Measurements from ENCODE around the gene PGAM2.

PGAM2 gene

GRCh38 chr7:44087911-44088838 lies 22.8 kb upstream of the PGAM2 start:
- H3K4me1 ChIP-seq (ENCODE audit: insufficient read depth, low read length): peaks cover 3% of the 10 kb centered on the region
- no peaks in the 10 kb centered on the region for H3K9me3 ChIP-seq (ENCODE audit: low read length)
- no peaks in the 10 kb centered on the region for H3K27me3 ChIP-seq (ENCODE audit: control insufficient read depth in 1 of 2, insufficient read depth in 2 of 2, low read length in 2 of 2)
- H3K4me3 ChIP-seq (ENCODE audit: low read depth in 1 of 2, low read length in 2 of 2): no peak overlapping the region
- no peaks in the 10 kb centered on the region for H3K36me3 ChIP-seq (ENCODE audit: insufficient read depth, low read length)
- no peak overlapping the region for H3K27ac ChIP-seq (ENCODE audit: low read depth, low read length)
- no peak overlapping the region for H3K9ac ChIP-seq (ENCODE audit: low read length)

GRCh38 chr7:44086627-44087026 lies 21.3 kb upstream of the PGAM2 start:
- Histone ChIP-seq H3K4me3 (ENCODE audit: low read depth in 1 of 2, low read length in 2 of 2) (no peak overlapping the region), H3K27ac (ENCODE audit: low read depth, low read length) (no peak overlapping the region), H3K4me1 (ENCODE audit: insufficient read depth, low read length) (peaks cover 7% of the 10 kb centered on the region), H3K9me3 (ENCODE audit: low read length) (no peaks in the 10 kb centered on the region), H3K36me3 (ENCODE audit: insufficient read depth, low read length) (no peaks in the 10 kb centered on the region), H3K27me3 (ENCODE audit: control insufficient read depth in 1 of 2, insufficient read depth in 2 of 2, low read length in 2 of 2) (no peaks in the 10 kb centered on the region), H3K9ac (ENCODE audit: low read length) (no peak overlapping the region)

- H3K36me3 ChIP-seq (ENCODE audit: insufficient read depth, low read length): peaks cover 4% of the 10 kb centered on the region
- H3K9ac ChIP-seq (ENCODE audit: low read length): no peak overlapping the region
- H3K4me1 ChIP-seq (ENCODE audit: insufficient read depth, low read length): peaks cover 16% of the 10 kb centered on the region
- H3K27me3 ChIP-seq (ENCODE audit: control insufficient read depth in 1 of 2, insufficient read depth in 2 of 2, low read length in 2 of 2): no peaks in the 10 kb centered on the region
- no peaks in the 10 kb centered on the region for H3K9me3 ChIP-seq (ENCODE audit: low read length)
- H3K27ac ChIP-seq (ENCODE audit: low read depth, low read length): no peak overlapping the region
- no peak overlapping the region for H3K4me3 ChIP-seq (ENCODE audit: low read depth in 1 of 2, low read length in 2 of 2)
Observed at GRCh38 chr7:44085546-44085945, 20.2 kb upstream of the PGAM2 start.

GRCh38 chr7:44084701-44085100 lies 19.3 kb upstream of the PGAM2 start:
- Histone ChIP-seq H3K27ac (ENCODE audit: low read depth, low read length) (no peak overlapping the region), H3K9me3 (ENCODE audit: low read length) (no peaks in the 10 kb centered on the region), H3K4me1 (ENCODE audit: insufficient read depth, low read length) (peaks cover 16% of the 10 kb centered on the region), H3K4me3 (ENCODE audit: low read depth in 1 of 2, low read length in 2 of 2) (no peak overlapping the region), H3K9ac (ENCODE audit: low read length) (no peak overlapping the region), H3K36me3 (ENCODE audit: insufficient read depth, low read length) (peaks cover 12% of the 10 kb centered on the region), H3K27me3 (ENCODE audit: control insufficient read depth in 1 of 2, insufficient read depth in 2 of 2, low read length in 2 of 2) (no peaks in the 10 kb centered on the region)

- H3K9me3 ChIP-seq (ENCODE audit: low read length): no peaks in the 10 kb centered on the region
- H3K36me3 ChIP-seq (ENCODE audit: insufficient read depth, low read length): peaks cover 20% of the 10 kb centered on the region
- no peak overlapping the region for H3K4me3 ChIP-seq (ENCODE audit: low read depth in 1 of 2, low read length in 2 of 2)
- H3K27ac ChIP-seq (ENCODE audit: low read depth, low read length): no peak overlapping the region
- no peak overlapping the region for H3K9ac ChIP-seq (ENCODE audit: low read length)
- no peaks in the 10 kb centered on the region for H3K27me3 ChIP-seq (ENCODE audit: control insufficient read depth in 1 of 2, insufficient read depth in 2 of 2, low read length in 2 of 2)
- H3K4me1 ChIP-seq (ENCODE audit: insufficient read depth, low read length): peaks cover 16% of the 10 kb centered on the region
Observed at GRCh38 chr7:44083796-44084195, 18.4 kb upstream of the PGAM2 start.

GRCh38 chr7:44082541-44083207 lies 17.3 kb upstream of the PGAM2 start:
- Histone ChIP-seq H3K4me1 (ENCODE audit: insufficient read depth, low read length) (peaks cover 16% of the 10 kb centered on the region), H3K9me3 (ENCODE audit: low read length) (no peaks in the 10 kb centered on the region), H3K36me3 (ENCODE audit: insufficient read depth, low read length) (peaks cover 31% of the 10 kb centered on the region), H3K27ac (ENCODE audit: low read depth, low read length) (peak overlapping the region; percentile 35), H3K9ac (ENCODE audit: low read length) (no peak overlapping the region), H3K27me3 (ENCODE audit: control insufficient read depth in 1 of 2, insufficient read depth in 2 of 2, low read length in 2 of 2) (no peaks in the 10 kb centered on the region), H3K4me3 (ENCODE audit: low read depth in 1 of 2, low read length in 2 of 2) (peak overlapping the region; percentile 35 to 39)

- Histone ChIP-seq H3K27me3 (ENCODE audit: control insufficient read depth in 1 of 2, insufficient read depth in 2 of 2, low read length in 2 of 2) (no peaks in the 10 kb centered on the region), H3K27ac (ENCODE audit: low read depth, low read length) (no peak overlapping the region)
Observed at GRCh38 chr7:44081266-44081748, 15.9 kb upstream of the PGAM2 start.

GRCh38 chr7:44080686-44081265 lies 15.4 kb upstream of the PGAM2 start:
- no peaks in the 10 kb centered on the region for H3K9me3 ChIP-seq (ENCODE audit: low read length)
- peaks cover 44% of the 10 kb centered on the region for H3K36me3 ChIP-seq (ENCODE audit: insufficient read depth, low read length)
- peaks cover 16% of the 10 kb centered on the region for H3K4me1 ChIP-seq (ENCODE audit: insufficient read depth, low read length)
- no peak overlapping the region for H3K27ac ChIP-seq (ENCODE audit: low read depth, low read length)
- no peaks in the 10 kb centered on the region for H3K27me3 ChIP-seq (ENCODE audit: control insufficient read depth in 1 of 2, insufficient read depth in 2 of 2, low read length in 2 of 2)
- H3K9ac ChIP-seq (ENCODE audit: low read length): no peak overlapping the region
- peak overlapping the region in 1 of 2 donors; percentile 73 for H3K4me3 ChIP-seq (ENCODE audit: low read depth in 1 of 2, low read length in 2 of 2)

More at GRCh38 chr7:44081266-44081748, 15.9 kb upstream of the PGAM2 start:
- H3K36me3 ChIP-seq (ENCODE audit: insufficient read depth, low read length): peaks cover 41% of the 10 kb centered on the region
- no peak overlapping the region for H3K9ac ChIP-seq (ENCODE audit: low read length)
- no peaks in the 10 kb centered on the region for H3K9me3 ChIP-seq (ENCODE audit: low read length)
- peaks cover 16% of the 10 kb centered on the region for H3K4me1 ChIP-seq (ENCODE audit: insufficient read depth, low read length)
- H3K4me3 ChIP-seq (ENCODE audit: low read depth in 1 of 2, low read length in 2 of 2): peak overlapping the region in 1 of 2 donors; percentile 73

GRCh38 chr7:44080118-44080517 lies 14.8 kb upstream of the PGAM2 start:
- H3K9me3 ChIP-seq (ENCODE audit: low read length): no peaks in the 10 kb centered on the region
- H3K27me3 ChIP-seq (ENCODE audit: control insufficient read depth in 1 of 2, insufficient read depth in 2 of 2, low read length in 2 of 2): no peaks in the 10 kb centered on the region
- peaks cover 16% of the 10 kb centered on the region for H3K4me1 ChIP-seq (ENCODE audit: insufficient read depth, low read length)
- H3K9ac ChIP-seq (ENCODE audit: low read length): no peak overlapping the region
- no peak overlapping the region for H3K4me3 ChIP-seq (ENCODE audit: low read depth in 1 of 2, low read length in 2 of 2)
- H3K27ac ChIP-seq (ENCODE audit: low read depth, low read length): no peak overlapping the region
- H3K36me3 ChIP-seq (ENCODE audit: insufficient read depth, low read length): peaks cover 46% of the 10 kb centered on the region

- Histone ChIP-seq H3K36me3 (ENCODE audit: insufficient read depth, low read length) (peaks cover 46% of the 10 kb centered on the region), H3K9ac (ENCODE audit: low read length) (no peak overlapping the region), H3K9me3 (ENCODE audit: low read length) (no peaks in the 10 kb centered on the region), H3K4me1 (ENCODE audit: insufficient read depth, low read length) (peaks cover 16% of the 10 kb centered on the region), H3K4me3 (ENCODE audit: low read depth in 1 of 2, low read length in 2 of 2) (no peak overlapping the region), H3K27me3 (ENCODE audit: control insufficient read depth in 1 of 2, insufficient read depth in 2 of 2, low read length in 2 of 2) (no peaks in the 10 kb centered on the region), H3K27ac (ENCODE audit: low read depth, low read length) (no peak overlapping the region)
Observed at GRCh38 chr7:44079331-44080021, 14.1 kb upstream of the PGAM2 start.

- no peak overlapping the region for H3K4me3 ChIP-seq (ENCODE audit: low read depth in 1 of 2, low read length in 2 of 2)
- H3K9me3 ChIP-seq (ENCODE audit: low read length): no peaks in the 10 kb centered on the region
- H3K27ac ChIP-seq (ENCODE audit: low read depth, low read length): no peak overlapping the region
- H3K4me1 ChIP-seq (ENCODE audit: insufficient read depth, low read length): peaks cover 16% of the 10 kb centered on the region
- peaks cover 46% of the 10 kb centered on the region for H3K36me3 ChIP-seq (ENCODE audit: insufficient read depth, low read length)
- no peak overlapping the region for H3K9ac ChIP-seq (ENCODE audit: low read length)
- no peaks in the 10 kb centered on the region for H3K27me3 ChIP-seq (ENCODE audit: control insufficient read depth in 1 of 2, insufficient read depth in 2 of 2, low read length in 2 of 2)
Observed at GRCh38 chr7:44078521-44078920, 13.2 kb upstream of the PGAM2 start.

Data from muscle layer of colon (tissue), 2 donors.